ENCODE measurements around the gene CALCB.

Gene CALCB

GRCh38 chr11:15073361-15074205, at the start of gene CALCB (continued):
- TF ChIP-seq, protein P1, sequence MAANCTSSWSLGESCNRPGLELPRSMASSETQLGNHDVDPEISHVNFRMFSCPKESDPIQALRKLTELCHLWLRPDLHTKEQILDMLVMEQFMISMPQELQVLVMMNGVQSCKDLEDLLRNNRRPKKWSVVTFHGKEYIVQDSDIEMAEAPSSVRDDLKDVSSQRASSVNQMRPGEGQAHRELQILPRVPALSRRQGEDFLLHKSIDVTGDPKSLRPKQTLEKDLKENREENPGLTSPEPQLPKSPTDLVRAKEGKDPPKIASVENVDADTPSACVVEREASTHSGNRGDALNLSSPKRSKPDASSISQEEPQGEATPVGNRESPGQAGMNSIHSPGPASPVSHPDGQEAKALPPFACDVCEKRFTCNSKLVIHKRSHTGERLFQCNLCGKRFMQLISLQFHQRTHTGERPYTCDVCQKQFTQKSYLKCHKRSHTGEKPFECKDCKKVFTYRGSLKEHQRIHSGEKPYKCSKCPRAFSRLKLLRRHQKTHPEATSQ (tag by site-specific recombination; IDR thresholded peaks at IDR 0.05) = no peak
- TF ChIP-seq ZNF792 (tag by site-specific recombination; IDR thresholded peaks at IDR 0.05) (no peak), SCRT1 (tag by site-specific recombination; IDR thresholded peaks at IDR 0.05; ENCODE audit: borderline replicate concordance) (no peak), SETDB1 (IDR thresholded peaks at IDR 0.05; ENCODE audit: insufficient read length, low read length) (no peak), ZNF621 (tag by site-specific recombination; IDR thresholded peaks at IDR 0.05) (no peak), ZNF10 (tag by site-specific recombination; IDR thresholded peaks at IDR 0.05) (no peak), GLIS2 (tag by site-specific recombination; IDR thresholded peaks at IDR 0.05) (peak; percentile 50), ZNF629 (tag by site-specific recombination; IDR thresholded peaks at IDR 0.05) (peak; percentile 87), OVOL3 (tag by site-specific recombination; IDR thresholded peaks at IDR 0.05) (no peak), ZNF843 (tag by site-specific recombination; IDR thresholded peaks at IDR 0.05) (no peak), ZNF169 (tag by site-specific recombination; IDR thresholded peaks at IDR 0.05) (no peak), BCL11B (tag by site-specific recombination; IDR thresholded peaks at IDR 0.05; ENCODE audit: low read depth) (no peak), ZNF549 (tag by site-specific recombination; IDR thresholded peaks at IDR 0.05) (no peak), ZNF747 (tag by site-specific recombination; IDR thresholded peaks at IDR 0.05) (no peak), ZNF660 (tag by site-specific recombination; IDR thresholded peaks at IDR 0.05) (no peak), ZNF777 (tag by site-specific recombination; IDR thresholded peaks at IDR 0.05; ENCODE audit: borderline replicate concordance) (no peak), ZNF335 (tag by site-specific recombination; conservative IDR thresholded peaks at IDR 0.05) (peak; percentile 71), ZNF692 (tag by site-specific recombination; IDR thresholded peaks at IDR 0.05) (0 out of 2 replicates have a peak, but pooled peaks have one; percentile 24), TCF7L2 (IDR thresholded peaks at IDR 0.05; ENCODE audit: borderline replicate concordance, low read depth, low read length) (no peak), EGR2 (tag by site-specific recombination; IDR thresholded peaks at IDR 0.05; ENCODE audit: low read depth) (peak; percentile 48), REST (tag by site-specific recombination; IDR thresholded peaks at IDR 0.05) (no peak), SP2 (tag by site-specific recombination; IDR thresholded peaks at IDR 0.05) (peak; percentile 13; the same call in 1 of the 2 replicates), ZNF664 (tag by site-specific recombination; IDR thresholded peaks at IDR 0.05) (no peak), ZNF37A (tag by site-specific recombination; IDR thresholded peaks at IDR 0.05) (no peak), ZBTB17 (tag by site-specific recombination; IDR thresholded peaks at IDR 0.05) (peak; percentile 41), ZNF202 (tag by site-specific recombination; IDR thresholded peaks at IDR 0.05; ENCODE audit: borderline replicate concordance) (no peak), ZNF239 (tag by site-specific recombination; IDR thresholded peaks at IDR 0.05) (no peak), SP3 (tag by site-specific recombination; IDR thresholded peaks at IDR 0.05) (no peak), ZNF404 (tag by site-specific recombination; IDR thresholded peaks at IDR 0.05) (no peak), HIC1 (tag by site-specific recombination; IDR thresholded peaks at IDR 0.05) (no peak)
- TF ChIP-seq, protein P2, sequence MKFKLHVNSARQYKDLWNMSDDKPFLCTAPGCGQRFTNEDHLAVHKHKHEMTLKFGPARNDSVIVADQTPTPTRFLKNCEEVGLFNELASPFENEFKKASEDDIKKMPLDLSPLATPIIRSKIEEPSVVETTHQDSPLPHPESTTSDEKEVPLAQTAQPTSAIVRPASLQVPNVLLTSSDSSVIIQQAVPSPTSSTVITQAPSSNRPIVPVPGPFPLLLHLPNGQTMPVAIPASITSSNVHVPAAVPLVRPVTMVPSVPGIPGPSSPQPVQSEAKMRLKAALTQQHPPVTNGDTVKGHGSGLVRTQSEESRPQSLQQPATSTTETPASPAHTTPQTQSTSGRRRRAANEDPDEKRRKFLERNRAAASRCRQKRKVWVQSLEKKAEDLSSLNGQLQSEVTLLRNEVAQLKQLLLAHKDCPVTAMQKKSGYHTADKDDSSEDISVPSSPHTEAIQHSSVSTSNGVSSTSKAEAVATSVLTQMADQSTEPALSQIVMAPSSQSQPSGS (tag by site-specific recombination; IDR thresholded peaks at IDR 0.05; ENCODE audit: low read depth) = peak; percentile 88

Data from HEK293 (cell line).